NCI-H748 (cell line): ENCODE measurements around the gene MYO6.

Experiments
- DNase-seq: peaks from one replicate; lab custom pipeline; 2025; ENCODE audit not compliant: unreplicated experiment; lab: John Stamatoyannopoulos, UW

MYO6 gene

GRCh38 chr6:75819776-75820487 is 70.9 kb downstream of the MYO6 start:
- DNase-seq = no peak

- DNase-seq = no peak
Observed at GRCh38 chr6:75824160-75824559, 75.1 kb downstream of the MYO6 start.

DNA sequence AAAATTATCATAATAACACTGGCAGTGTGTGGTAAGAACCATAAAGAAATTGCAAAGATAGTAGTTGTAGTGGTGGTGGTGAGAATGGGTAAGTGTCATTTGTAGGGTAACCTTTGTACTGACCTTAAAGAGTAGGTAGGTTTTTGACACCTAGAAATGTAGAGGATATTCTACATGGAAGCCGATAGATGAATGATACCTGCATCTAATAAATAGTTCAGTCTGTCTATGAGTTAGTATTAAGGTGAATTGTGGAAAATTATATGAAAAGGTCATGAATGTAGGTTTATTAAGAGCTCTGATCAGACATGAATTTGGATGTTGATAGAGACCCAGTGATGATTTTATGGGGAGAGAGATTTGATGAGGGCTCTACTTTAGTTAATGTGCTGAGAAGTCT is 78.1 kb downstream of the MYO6 start:
- no peak for DNase-seq

DNA sequence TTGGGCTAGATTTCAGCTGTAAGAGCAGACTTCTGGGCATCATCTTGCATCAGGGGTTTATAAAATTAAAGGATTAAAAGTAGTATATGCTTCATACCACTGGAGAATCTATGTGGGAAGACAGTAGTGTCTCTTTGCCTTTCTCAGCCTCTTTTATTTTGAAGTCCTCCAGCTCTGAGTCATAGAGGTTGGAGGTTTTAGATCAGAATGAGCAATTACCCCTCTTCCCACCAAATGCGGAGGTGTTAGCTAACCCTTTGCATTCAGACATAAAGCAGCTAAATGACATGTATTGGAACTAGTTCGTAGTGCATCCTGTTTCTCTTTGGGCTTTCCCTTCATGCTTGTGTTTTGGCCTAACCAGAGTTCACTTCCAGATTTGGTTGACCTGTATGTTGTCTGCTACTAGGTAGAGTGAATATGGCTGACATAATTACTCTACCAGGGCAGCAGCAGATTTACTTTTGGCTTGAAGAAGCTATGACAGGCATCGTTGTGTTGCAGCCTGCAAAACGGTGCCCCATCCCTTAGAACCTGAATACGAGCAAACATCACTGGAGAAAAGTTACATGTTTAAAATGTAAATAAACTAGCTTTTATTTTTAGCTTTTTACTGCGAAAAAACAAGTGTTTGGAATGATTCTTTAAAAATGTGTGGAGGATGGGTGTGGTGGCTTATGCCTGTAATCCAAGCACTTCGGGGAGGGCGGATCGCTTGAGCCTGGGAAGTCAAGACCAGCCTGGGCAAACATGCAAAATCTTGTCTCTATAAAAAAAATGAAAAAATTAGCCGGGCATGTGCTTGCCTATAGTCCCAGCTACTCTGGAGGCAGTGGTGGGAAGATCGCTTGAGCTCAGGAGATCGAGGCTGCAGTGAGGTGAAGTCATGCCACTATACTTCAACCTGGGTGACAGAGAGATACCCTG is 82.2 kb downstream of the MYO6 start:
- DNase-seq = no peak

DNA sequence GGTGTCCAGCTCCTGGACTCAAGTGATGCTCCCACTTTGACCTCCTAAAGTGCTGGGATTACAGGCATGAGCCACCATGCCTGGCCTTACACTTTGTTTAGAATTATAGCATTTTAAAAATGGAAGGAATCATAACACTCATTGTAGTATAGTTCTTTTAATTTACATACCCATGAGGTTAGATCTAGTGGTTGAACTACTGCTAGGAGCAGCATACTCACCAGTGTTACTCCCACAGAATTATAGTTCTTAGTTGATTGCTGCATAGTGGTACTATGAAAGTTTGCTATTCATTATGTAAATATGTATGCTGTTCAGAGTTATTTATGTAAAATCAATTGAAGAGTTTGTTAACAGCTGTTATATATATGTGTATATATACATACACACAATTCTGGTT is 85.4 kb downstream of the MYO6 start:
- DNase-seq = no peak

- DNase-seq = no peak
Observed at GRCh38 chr6:75842191-75842590, 93.2 kb downstream of the MYO6 start.

DNA sequence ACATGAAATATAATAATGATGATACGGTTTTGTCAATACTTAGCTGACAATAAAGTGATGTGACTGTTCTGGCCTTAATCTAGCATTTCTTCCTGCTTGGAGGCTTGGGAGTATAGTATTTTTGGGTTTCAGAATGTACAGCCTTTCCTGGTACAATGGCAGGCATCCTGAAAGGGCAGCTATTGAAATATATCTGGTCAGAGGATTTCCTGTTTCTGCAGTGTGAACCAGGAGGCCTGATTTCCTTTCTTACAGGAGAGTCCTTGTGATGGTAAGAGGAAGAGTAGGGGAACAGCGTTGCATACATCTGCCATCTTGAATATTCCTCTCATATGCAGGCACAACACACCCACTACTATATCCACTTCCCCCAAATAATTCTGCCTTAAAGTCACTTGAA is 93.7 kb downstream of the MYO6 start:
- DNase-seq = no peak

DNA sequence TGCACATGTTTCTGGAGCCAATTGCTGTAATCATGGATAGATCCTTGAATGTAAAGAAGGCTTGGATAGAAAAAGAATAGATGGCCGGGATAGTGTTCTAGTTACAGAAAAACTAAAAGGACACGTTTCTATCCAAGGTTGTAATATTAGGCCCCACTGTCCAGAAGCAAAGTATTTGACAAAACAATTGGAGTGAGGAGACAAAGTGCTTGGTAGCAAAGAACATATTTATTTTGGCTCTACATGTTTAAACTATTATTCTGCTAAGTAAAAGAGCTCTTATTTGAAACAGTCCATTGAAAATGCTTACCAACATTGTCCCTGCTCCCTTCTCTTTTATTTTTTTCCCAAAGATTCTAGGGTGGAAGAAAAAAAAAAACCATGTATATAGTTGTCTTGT is 94.4 kb downstream of the MYO6 start:
- no peak for DNase-seq

DNA sequence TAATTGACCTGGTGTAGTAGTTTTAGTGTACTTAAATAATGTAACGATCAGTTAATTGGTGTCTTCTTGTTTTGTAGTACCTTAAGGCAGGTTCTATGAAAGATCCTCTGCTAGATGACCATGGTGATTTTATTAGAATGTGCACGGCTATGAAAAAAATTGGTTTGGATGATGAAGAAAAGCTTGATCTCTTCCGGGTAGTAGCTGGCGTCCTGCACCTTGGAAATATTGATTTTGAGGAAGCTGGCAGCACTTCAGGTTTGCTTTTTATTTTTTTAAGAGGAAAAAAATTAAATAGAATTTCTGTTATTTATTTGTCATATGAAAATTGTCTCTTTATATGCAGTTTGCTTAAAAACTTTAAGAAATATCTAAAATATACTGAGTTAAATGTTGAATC is 99.2 kb downstream of the MYO6 start:
- no peak for DNase-seq

- peak; percentile 28 for DNase-seq
Observed at GRCh38 chr6:75849329-75850025, 100.4 kb downstream of the MYO6 start.

DNA sequence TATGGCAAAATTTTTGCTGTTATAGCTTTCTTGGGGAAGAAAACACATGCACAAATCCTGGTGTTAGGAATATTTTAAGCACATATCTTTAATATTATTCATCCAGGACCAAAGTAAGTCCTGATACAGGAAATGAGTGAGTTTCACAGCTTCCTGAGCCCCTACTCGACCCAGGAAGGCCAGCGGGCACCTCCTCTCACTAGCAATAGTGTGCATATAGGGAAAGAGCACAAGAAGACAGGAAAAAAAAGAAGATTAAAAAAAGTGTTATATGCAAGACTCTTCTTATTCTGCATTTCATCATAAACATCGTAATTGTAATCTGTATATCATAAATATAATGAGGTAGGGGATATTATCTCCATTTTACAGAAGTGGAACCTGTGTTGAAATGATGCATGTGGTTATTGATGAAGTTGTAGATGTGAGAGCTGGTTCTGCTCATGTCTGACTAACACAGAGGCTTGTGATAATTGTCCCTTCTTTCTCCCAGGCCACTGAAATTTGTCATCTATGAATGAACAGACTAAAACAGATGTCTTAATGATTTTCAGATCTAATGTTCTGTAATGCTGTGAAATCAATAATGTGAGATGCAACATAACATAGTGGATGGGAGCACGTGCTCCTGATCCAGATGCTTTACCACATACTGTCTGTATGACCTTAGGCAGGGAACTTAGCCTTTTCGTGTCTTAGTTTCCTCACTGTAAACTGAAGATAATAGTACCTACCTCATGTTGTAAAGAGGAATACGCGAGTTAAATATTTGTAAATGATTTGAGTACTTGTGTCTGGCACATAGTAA is 101.2 kb downstream of the MYO6 start:
- no peak for DNase-seq

GRCh38 chr6:75852721-75853120 is 103.7 kb downstream of the MYO6 start:
- no peak for DNase-seq

- no peak for DNase-seq
Observed at GRCh38 chr6:75853806-75854205, 104.8 kb downstream of the MYO6 start.

DNA sequence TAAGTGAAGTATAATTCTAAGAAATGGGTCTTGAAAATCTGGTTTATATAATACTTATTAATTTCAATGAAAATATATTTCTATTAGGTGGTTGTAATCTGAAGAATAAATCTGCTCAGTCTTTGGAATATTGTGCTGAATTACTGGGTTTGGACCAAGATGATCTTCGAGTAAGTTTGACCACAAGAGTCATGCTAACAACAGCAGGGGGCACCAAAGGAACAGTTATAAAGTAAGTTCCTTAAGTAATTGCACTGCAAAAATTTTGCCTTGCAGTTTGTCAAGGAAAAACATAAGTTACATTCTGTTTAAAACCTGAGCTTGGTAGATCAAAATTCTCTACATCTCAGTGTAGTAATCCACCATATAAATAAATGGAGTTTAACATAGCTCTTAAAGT is 106.0 kb downstream of the MYO6 start:
- peak; percentile 32 for DNase-seq

DNA sequence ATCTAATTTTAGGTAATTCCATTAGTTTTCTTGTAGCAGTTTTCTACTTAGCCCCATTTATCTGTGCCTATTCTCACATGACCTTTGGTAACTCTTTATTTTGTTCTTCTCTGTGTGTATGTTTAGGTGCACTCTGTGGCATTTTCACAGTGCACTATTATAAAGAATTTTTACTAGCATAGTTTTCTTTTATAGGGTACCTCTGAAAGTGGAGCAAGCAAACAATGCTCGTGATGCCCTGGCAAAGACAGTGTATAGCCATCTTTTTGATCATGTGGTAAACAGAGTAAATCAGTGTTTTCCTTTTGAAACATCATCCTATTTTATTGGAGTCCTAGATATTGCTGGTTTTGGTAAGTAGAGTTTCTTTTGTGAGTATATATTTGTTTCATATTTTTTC is 107.9 kb downstream of the MYO6 start:
- DNase-seq = no peak

DNA sequence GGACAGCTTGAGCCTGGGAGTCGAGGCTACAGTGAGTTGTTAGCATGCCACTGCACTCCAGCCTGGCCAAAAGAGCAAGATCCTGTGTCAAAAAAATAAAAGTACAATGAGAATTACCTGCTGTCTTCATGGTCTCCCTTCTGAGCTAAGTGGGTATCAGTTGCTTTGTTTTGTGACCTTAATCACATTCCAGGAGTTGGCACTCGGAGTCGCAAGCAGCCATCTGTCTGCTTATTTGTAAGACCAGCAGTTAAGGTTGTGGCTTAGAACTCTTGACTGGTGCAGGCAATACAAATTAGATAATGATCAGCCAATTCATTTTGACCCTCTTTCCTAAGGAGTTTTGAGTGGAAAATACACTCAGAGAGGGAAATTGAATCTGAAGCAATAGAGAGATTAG is 114.0 kb downstream of the MYO6 start:
- no peak for DNase-seq

DNA sequence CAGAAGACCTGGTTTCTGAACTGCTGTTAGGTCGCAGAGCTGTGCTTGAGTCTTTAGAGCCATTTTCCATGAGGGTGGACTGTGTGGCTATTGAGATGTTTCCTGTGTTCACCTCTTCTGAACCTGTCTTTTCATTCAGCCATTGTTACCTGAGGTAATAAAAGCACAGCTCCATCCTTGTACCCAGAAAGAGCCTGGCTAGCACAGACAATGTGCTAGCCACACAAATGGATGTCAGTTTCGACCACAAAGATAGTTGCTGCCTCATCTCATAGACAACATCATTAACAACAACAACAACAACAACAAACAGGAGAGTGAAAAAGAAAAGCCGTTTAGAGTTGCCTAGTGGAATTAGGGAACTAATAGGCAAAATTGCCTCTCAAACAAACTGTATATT is 114.7 kb downstream of the MYO6 start:
- DNase-seq = no peak

- DNase-seq = no peak
Observed at GRCh38 chr6:75864446-75864845, 115.4 kb downstream of the MYO6 start.

DNA sequence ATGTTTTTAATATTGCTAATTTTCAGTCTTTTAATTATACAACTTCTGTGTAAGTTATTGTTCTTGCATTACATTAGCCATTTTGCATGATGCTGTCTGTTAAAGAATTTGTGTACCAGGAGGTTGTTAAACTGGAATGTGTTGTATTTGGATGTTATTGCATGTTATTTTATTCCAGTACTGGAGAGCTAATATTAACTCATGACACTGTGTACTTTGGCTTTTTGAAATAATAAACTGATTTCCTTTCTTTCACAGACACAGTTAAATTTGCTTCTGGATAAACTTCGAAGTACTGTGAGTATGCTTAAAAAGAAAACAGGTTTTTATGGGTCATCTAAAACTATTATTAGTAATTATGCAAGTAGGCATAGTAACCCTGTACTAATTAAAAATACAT is 121.3 kb downstream of the MYO6 start:
- no peak for DNase-seq

- no peak for DNase-seq
Observed at GRCh38 chr6:75874224-75874623, 125.2 kb downstream of the MYO6 start.

DNA sequence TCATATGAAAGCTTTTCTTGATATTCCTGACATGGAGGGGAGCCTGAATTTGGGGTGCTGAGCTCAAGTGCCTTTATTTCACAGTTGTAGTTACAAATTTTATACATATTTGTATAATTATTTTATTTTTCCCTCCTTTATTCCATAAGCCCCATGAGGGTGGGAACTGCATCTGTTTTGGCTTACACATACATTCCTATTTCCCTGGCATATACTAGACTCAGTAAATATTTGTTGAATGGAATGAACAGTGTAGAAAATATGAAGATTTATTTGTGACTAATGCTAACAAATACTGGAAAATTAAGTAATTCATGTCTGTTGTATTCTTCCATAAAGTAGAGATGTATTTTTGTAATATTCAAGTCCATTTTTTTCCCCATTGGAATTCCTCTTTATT is 127.1 kb downstream of the MYO6 start:
- DNase-seq = no peak
